Fibroblast of mammary gland (primary cell): Measurements from ENCODE around the gene GOLGA8A.
"Not testable (repeated sequence)": the region's sequence is repeated elsewhere in the genome, so short reads cannot be mapped to it uniquely, and the experiment has no call there.

Experiments used
- DNase-seq: peaks from one replicate; pipeline ENCODE4 v3.0.0-alpha.2; 2010; ENCODE audit warnings: low read depth
- H3K4me3 ChIP-seq: 2 replicates; pipeline ENCODE4 v1.5.1; 2011; ENCODE audit warnings: low read depth, mild to moderate bottlenecking, low read length, moderate library complexity; ENCODE audit not compliant: control insufficient read depth
- CTCF ChIP-seq: conservative IDR thresholded peaks from 2 replicates; pipeline ENCODE4 v1.5.1; 2011; ENCODE audit warnings: low read depth, low read length, inconsistent platforms; ENCODE audit not compliant: control insufficient read depth, insufficient read depth

The GOLGA8A gene

GRCh38 chr15:34436126-34436955 is 1.3 kb downstream of the GOLGA8A start:
- DNase-seq = peak; percentile 0
- peak overlapping the region; percentile 42 for H3K4me3 ChIP-seq
- no peak for TF ChIP-seq CTCF

GRCh38 chr15:34435658-34436057 is 1.9 kb downstream of the GOLGA8A start:
- no peak overlapping the region for H3K4me3 ChIP-seq
- TF ChIP-seq CTCF = no peak
- DNase-seq = no peak

- no peak for TF ChIP-seq CTCF
- DNase-seq = no peak
- H3K4me3 ChIP-seq = no peak overlapping the region
Observed at GRCh38 chr15:34434627-34435305, 2.8 kb downstream of the GOLGA8A start.

GRCh38 chr15:34433956-34434626 is 3.5 kb downstream of the GOLGA8A start:
- not testable (repeated sequence) for H3K4me3 ChIP-seq, DNase-seq

GRCh38 chr15:34430642-34431041 is 7.0 kb downstream of the GOLGA8A start:
- DNase-seq = peak; percentile 41
- H3K4me3 ChIP-seq = not testable (repeated sequence)

- not testable (repeated sequence) for H3K4me3 ChIP-seq, DNase-seq
Observed at GRCh38 chr15:34423425-34424090, 14.1 kb downstream of the GOLGA8A start.

GRCh38 chr15:34420953-34421352 is 16.7 kb downstream of the GOLGA8A start:
- DNase-seq, H3K4me3 ChIP-seq: not testable (repeated sequence)

- not testable (repeated sequence) for DNase-seq, H3K4me3 ChIP-seq
Observed at GRCh38 chr15:34418435-34418834, 19.2 kb downstream of the GOLGA8A start.

GRCh38 chr15:34409511-34409910 is 28.1 kb downstream of the GOLGA8A start:
- DNase-seq, H3K4me3 ChIP-seq: not testable (repeated sequence)

GRCh38 chr15:34408973-34409372 is 28.6 kb downstream of the GOLGA8A start:
- DNase-seq, H3K4me3 ChIP-seq: not testable (repeated sequence)

GRCh38 chr15:34403899-34404298 is 33.7 kb downstream of the GOLGA8A start:
- not testable (repeated sequence) for DNase-seq

GRCh38 chr15:34403160-34403598 is 34.4 kb downstream of the GOLGA8A start:
- not testable (repeated sequence) for H3K4me3 ChIP-seq, DNase-seq

More at GRCh38 chr15:34403899-34404298, 33.7 kb downstream of the GOLGA8A start:
- not testable (repeated sequence) for H3K4me3 ChIP-seq

GRCh38 chr15:34397637-34398259 is 39.9 kb downstream of the GOLGA8A start:
- H3K4me3 ChIP-seq, DNase-seq: not testable (repeated sequence)

GRCh38 chr15:34392981-34393380 is 44.6 kb downstream of the GOLGA8A start:
- not testable (repeated sequence) for DNase-seq, H3K4me3 ChIP-seq
